OCI-LY3 (cell line): ENCODE results near the gene PPP6R3.

Source experiments
- H2AFZ ChIP-seq: fragments of 200-600, 300-600 bp; shearing (Covaris generic); 2 replicates; pipeline ENCODE4 v1.6.0; 2014; ENCODE audit warnings: antibody characterized with exemption, low read depth, low read length
- H3K27ac ChIP-seq: fragments of 200-600, 300-600 bp; sonication (generic); 2 replicates; pipeline ENCODE4 v1.5.1; 2014; ENCODE audit warnings: mild to moderate bottlenecking, low read length, moderate library complexity, mixed read lengths
- H3K27me3 ChIP-seq: fragments of 200-600, 300-600 bp; sonication (generic); 2 replicates; pipeline ENCODE4 v1.6.1; 2014; ENCODE audit warnings: low read depth, low read length, mixed read lengths
- H3K36me3 ChIP-seq: fragments of 200-600, 300-600 bp; sonication (generic); replicated peaks from 2 replicates; pipeline ENCODE3; 2014; ENCODE audit warnings: low read depth, low read length, mixed read lengths
- H3K4me1 ChIP-seq: fragments of 300-600, 200-600 bp; sonication (generic); 2 replicates; pipeline ENCODE4 v1.6.1; 2014; ENCODE audit warnings: low read length, mixed read lengths
- H3K4me2 ChIP-seq: fragments of 200-600, 300-600 bp; sonication (generic); 2 replicates; pipeline ENCODE4 v1.6.1; 2014; ENCODE audit warnings: low read length, mixed read lengths
- H3K4me3 ChIP-seq: fragments of 300-600, 200-600 bp; sonication (generic); 2 replicates; pipeline ENCODE4 v1.5.1; 2014; ENCODE audit warnings: antibody characterized with exemption, mild to moderate bottlenecking, low read length, moderate library complexity
- H3K79me2 ChIP-seq: fragments of 300-600, 200-600 bp; shearing (Covaris generic); 2 replicates; pipeline ENCODE4 v1.6.1; 2014; ENCODE audit warnings: mild to moderate bottlenecking, low read length, mixed read lengths
- H3K9ac ChIP-seq: fragments of 300-600, 200-600 bp; shearing (Covaris generic); 2 replicates; pipeline ENCODE4 v1.6.0; 2014; ENCODE audit warnings: mild to moderate bottlenecking, low read length, moderate library complexity
- H3K9me3 ChIP-seq: fragments of 200-600, 300-600 bp; shearing (Covaris generic); 2 replicates; pipeline ENCODE4 v1.6.1; 2014; ENCODE audit warnings: low read length, mixed read lengths; ENCODE audit not compliant: insufficient read depth
- H4K20me1 ChIP-seq: fragments of 200-600, 300-600 bp; sonication (generic); 2 replicates; pipeline ENCODE4 v1.6.1; 2016; ENCODE audit warnings: low read length, mixed read lengths; ENCODE audit not compliant: insufficient read depth
- CTCF ChIP-seq: fragments of 200-600, 300-600 bp; sonication (generic); IDR thresholded peaks from 2 replicates; pipeline ENCODE4 v1.5.1; 2014; ENCODE audit warnings: antibody characterized with exemption, low read length, low read depth
- EZH2phosphoT487 ChIP-seq: fragments of 200-600 bp; shearing (Covaris generic); IDR thresholded peaks from 2 replicates; pipeline ENCODE4 v1.6.1; 2018; ENCODE audit warnings: antibody characterized with exemption, mixed run types, low read depth

Gene PPP6R3

GRCh38 chr11:68438658-68439259, 21.8 kb upstream of the PPP6R3 start:
- Histone ChIP-seq H3K36me3 (peaks cover 29% of the 10 kb centered on the region), H3K9ac (no peak overlapping the region), H4K20me1 (no peaks in the 10 kb centered on the region), H3K27me3 (no peaks in the 10 kb centered on the region), H3K79me2 (no peaks in the 10 kb centered on the region), H3K4me3 (no peak overlapping the region), H3K4me2 (no peak overlapping the region), H2AFZ (no peak overlapping the region), H3K9me3 (no peaks in the 10 kb centered on the region), H3K4me1 (peaks cover 45% of the 10 kb centered on the region), H3K27ac (no peak overlapping the region)
- no peak for TF ChIP-seq EZH2phosphoT487
- no peak for TF ChIP-seq CTCF

GRCh38 chr11:68439355-68440065, 21.0 kb upstream of the PPP6R3 start:
- Histone ChIP-seq H2AFZ (no peak overlapping the region), H3K4me1 (peaks cover 43% of the 10 kb centered on the region), H3K79me2 (no peaks in the 10 kb centered on the region), H3K36me3 (peaks cover 25% of the 10 kb centered on the region), H3K4me2 (no peak overlapping the region), H3K27me3 (no peaks in the 10 kb centered on the region), H3K9me3 (no peaks in the 10 kb centered on the region), H3K9ac (no peak overlapping the region), H3K4me3 (no peak overlapping the region), H3K27ac (no peak overlapping the region), H4K20me1 (no peaks in the 10 kb centered on the region)
- no peak for TF ChIP-seq CTCF
- no peak for TF ChIP-seq EZH2phosphoT487

GRCh38 chr11:68440224-68440623, 20.3 kb upstream of the PPP6R3 start:
- H3K9ac ChIP-seq, result no peak overlapping the region; the same call in 1 of the 2 replicates

More at GRCh38 chr11:68440224-68440623, 20.3 kb upstream of the PPP6R3 start:
- Histone ChIP-seq H3K27me3 (no peaks in the 10 kb centered on the region), H3K9me3 (no peaks in the 10 kb centered on the region), H3K4me1 (peaks cover 36% of the 10 kb centered on the region), H3K36me3 (peaks cover 19% of the 10 kb centered on the region), H2AFZ (no peak overlapping the region), H3K4me2 (peak overlapping the region; percentile 41), H3K4me3 (no peak overlapping the region), H3K79me2 (no peaks in the 10 kb centered on the region), H3K27ac (peak overlapping the region; percentile 21; the same call in 1 of the 2 replicates), H4K20me1 (no peaks in the 10 kb centered on the region)
- TF ChIP-seq EZH2phosphoT487 (no peak), CTCF (no peak)
